Activated CD4-positive, CD25-positive, alpha-beta regulatory T cell treated with anti-CD3 and anti-CD28 coated beads, Interleukin-2, amount 50 U/mL, for 16 hours (primary cell): ENCODE results near the gene TPST1.
"Not testable (repeated sequence)": the region's sequence is repeated elsewhere in the genome, so short reads cannot be mapped to it uniquely, and the experiment has no call there.

ENCODE experiments used
- DNase-seq: peaks from one replicate; pipeline ENCODE4 v3.0.0-alpha.2; 2020; ENCODE audit warnings: low read depth, low spot score

Gene TPST1

GRCh38 chr7:66204822-66205740, at the start of gene TPST1:
Gene TPST1, plus strand, starts transcription at chr7:66205334. Its CDS starts 35,092 bp downstream, at chr7:66240426.
- DNase-seq, result peak; percentile 48

DNA sequence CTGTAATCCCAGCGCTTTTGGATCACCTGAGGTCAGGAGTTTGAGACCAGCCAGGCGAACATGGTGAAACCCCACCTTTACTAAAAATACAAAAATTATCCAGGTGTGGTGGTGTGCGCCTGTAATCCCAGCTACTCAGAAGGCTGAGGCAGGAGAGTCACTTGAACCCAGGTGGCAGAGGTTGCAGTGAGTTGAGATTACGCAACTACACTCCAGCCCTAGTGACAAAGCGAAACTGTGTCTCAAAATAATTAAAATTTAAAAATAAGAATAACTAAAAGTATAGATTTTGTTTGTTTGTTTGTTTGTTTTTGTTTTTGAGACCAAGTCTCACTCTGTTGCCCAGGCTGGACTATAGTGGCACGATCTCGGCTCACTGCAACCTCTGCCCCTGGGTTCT, 49.1 kb upstream of the TPST1 start:
- not testable (repeated sequence) for DNase-seq

GRCh38 chr7:66157060-66157459, 48.1 kb upstream of the TPST1 start:
- no peak for DNase-seq

- DNase-seq, result no peak
These were observed 42.5 kb upstream of the TPST1 start for GRCh38 chr7:66162622-66163021.

GRCh38 chr7:66163186-66163610, 41.9 kb upstream of the TPST1 start:
- DNase-seq, result no peak

GRCh38 chr7:66164356-66164755, 40.8 kb upstream of the TPST1 start:
- DNase-seq, result no peak

DNA sequence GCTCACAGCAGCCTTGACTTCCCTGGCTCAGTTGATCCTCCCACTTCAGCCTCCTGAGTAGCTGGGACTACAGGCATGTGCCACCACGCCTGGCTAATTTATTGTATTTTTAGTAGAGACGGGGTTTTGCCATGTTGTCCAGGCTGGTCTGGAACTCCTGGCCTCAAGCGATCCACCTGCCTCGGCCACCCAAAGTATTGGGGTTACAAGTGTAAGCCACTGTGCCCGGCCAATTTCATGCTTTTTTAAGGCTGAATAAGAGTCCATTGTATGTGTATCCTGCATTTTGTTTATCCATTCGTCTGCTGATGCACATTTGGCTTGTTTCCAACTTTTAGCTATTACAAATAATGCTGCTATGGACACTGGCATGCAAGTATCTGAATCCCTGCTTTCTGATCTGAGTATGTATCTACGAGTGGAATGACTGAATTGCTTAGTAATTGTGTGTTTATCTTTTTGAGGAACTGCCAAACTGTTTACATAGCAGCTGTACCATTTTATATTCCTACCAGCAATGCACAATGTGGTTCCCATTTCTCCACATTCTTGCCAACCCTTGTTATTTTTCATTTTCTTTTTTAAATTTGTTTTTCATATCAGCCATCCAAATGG, 37.3 kb upstream of the TPST1 start:
- no peak for DNase-seq

DNA sequence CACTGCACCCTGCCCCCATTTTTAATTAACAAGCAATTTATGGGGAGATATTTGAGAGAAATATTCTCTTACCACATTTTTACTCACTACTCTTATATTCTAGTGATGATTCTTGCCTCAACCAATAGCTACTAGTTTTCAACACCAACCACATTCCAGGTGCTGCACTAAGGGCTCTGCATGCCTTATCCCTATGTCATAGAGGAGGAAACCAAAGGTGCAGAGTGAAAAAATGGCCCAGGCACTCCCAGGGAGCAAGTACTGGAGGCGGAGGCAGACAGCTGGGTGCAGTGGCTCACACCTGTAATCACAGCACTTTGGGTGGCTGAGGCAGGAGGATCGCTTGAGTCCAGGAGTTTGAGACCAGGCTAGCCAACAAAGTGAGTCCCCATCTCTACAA, 35.5 kb upstream of the TPST1 start:
- DNase-seq, result no peak

GRCh38 chr7:66170309-66171231, 34.6 kb upstream of the TPST1 start:
- no peak for DNase-seq

GRCh38 chr7:66172536-66173401, 32.4 kb upstream of the TPST1 start:
- DNase-seq, result not testable (repeated sequence)

DNA sequence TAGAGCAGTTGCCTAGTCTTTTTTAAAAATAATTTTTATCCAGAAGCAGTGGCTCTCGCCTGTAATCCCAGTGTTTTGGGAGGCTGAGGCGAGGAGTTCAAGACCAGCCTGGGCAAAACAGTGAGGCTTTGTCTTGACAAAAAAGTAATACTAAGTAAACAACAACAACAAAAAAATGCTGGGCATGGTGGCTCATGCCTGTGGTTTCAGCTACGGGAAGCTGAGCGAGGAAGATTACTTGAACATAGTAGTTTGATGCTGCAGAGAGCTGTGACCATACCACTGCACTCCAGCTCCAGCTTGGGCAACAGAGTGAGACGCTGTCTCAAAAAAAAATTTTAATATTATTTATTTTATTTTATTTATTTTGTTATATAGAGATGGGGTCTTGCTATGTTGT, 31.3 kb upstream of the TPST1 start:
- no peak for DNase-seq

GRCh38 chr7:66175006-66175405, 30.1 kb upstream of the TPST1 start:
- DNase-seq, result not testable (repeated sequence)

- no peak for DNase-seq
These were observed 28.2 kb upstream of the TPST1 start for GRCh38 chr7:66176914-66177313.

DNA sequence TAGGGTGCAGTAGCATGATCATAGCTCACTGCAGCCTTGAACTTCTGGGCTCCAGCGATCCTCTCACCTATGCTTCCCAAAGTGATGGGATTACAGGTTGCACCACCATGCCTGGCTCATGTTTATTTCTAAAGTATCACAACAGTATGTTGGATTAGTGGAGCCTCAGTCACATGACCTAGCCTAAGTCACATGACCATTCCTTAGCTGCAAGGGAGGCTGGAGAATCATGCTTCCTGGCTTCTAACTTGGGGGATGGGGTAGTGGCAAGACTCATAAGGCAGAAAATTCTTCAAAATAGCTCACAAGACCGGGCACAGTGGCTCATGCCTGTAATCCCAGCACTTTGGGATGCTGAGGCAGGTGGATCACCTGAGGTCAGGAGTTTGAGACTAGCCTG, 26.9 kb upstream of the TPST1 start:
- DNase-seq, result no peak

DNA sequence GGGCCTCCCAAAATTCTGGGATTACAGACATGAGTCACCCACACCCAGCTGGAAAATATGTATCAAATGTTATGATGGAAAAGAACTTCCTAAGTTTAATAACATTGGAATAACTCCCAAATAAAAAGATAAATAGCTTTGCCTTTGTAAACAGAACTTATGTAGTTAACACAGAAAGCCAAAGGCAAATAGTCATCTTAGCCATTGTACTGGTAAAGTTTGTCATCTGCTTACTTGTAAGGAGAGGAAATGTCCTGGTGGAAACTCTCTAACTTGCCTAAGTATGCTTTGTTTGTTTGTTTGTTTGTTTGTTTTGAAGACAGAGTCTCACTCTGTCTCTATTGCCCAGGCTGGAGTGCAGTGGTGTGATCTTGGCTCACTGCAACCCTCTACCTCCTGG, 23.8 kb upstream of the TPST1 start:
- DNase-seq, result no peak

- DNase-seq, result no peak
These were observed 23.3 kb upstream of the TPST1 start for GRCh38 chr7:66181845-66182244.

DNA sequence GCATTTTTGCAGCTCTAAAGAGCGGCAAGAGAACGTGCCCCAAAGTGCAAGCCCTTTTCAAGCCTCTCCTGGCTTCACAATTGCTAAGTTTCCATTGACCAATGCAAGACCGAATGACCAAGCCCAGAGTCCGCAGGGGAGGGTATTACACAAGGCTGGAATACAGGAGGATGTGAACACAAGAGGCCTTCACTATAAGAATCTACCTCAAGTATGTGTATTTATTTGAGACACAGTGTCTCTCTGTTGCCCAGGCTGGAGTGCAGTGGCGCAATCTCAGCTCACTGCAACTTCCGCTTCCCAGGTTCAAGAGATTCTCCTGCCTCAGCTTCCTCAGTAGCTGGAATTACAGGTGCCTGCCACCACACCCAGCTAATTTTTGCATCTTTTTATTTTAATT, 22.2 kb upstream of the TPST1 start:
- DNase-seq, result no peak

DNA sequence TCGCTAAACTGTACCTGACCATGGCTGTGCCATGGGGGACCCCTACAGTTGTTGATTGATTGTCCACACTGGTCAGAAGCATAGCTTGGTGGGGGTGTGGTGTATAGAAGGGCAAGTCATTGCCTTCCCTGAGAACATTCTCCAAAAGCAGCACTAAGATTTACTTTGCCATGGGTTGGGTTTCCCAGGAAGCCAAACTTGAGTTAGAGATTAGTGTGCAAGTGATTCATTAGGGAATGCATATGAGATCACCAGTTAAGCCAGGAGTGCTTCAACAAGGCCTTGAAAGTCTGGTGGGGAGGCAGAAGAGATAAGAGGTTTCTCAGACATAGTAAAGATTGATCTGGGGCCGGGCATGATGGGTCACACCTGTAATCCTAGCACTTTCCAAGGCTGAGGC, 21.4 kb upstream of the TPST1 start:
- no peak for DNase-seq

DNA sequence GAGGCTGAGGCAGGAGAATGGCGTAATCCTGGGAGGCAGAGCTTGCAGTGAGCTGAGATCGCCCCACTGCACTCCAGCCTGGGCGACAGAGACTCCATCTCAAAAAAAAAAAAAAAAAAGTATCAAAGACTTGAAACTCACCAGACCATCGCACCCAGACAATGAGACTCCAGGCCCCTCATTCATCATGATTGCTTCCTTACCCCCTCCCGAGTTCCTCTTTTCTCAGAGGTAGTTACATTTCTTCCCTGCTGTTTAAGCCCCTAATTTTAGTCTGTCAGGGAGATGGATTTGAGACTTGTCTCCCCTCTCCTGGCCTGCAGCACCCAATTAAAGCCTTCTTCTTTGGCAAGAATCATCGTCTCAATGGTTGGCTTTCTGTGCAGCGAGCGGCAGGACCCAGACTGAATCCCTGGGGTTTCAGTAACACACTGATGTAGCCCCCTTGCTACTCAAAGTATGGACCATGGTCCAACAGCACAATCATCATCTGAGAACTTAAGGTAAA, 19.4 kb upstream of the TPST1 start:
- DNase-seq, result no peak

DNA sequence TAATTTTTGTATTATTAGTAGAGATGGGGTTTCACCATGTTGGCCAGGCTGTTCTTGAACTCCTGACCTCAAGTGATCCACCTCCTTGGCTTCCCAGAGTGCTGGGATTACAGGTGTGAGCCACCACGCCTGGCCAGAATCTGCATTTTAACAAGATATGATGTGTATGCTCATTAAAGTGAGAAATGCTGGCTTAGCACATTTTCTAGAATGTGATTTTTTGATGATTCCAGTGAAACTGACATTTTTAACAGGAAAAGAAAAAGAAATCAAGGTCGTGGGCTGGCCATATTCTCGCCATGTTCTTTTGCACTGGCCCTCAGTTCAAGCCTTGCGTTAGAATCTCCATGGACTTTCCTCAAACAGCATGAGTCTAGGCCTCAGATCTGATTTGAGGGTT, 18.1 kb upstream of the TPST1 start:
- DNase-seq, result no peak

DNA sequence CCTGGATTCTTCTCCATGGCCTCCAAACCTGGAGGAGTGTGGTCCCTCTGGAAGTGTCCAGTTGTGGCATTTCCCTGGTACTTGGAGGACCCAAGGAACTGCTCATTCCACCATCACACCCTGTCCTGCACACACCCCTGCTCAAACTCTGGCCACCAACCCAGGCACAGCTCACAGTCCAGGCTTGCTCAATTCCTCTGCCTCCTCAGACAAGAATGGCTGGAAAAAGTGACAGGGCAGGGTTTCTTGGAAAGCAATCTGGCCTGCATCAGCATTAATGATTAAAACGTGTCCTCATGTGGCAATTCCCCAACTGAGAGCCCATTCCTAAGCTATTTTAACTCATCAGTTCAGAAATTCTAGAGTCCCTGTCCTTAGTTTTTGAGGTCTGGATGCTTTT, 17.2 kb upstream of the TPST1 start:
- no peak for DNase-seq
